Measurements from ENCODE around the gene TRDN. TPM values are rescaled to one million over a fixed set of nuclear protein-coding genes. Genes with fewer than 3 reads are reported as not detected.
"Not testable (repeated sequence)": the region's sequence is repeated elsewhere in the genome, so short reads cannot be mapped to it uniquely, and the experiment has no call there.

The TRDN gene
- total RNA-seq, 1 donor from 2014 or later = not detected

DNA sequence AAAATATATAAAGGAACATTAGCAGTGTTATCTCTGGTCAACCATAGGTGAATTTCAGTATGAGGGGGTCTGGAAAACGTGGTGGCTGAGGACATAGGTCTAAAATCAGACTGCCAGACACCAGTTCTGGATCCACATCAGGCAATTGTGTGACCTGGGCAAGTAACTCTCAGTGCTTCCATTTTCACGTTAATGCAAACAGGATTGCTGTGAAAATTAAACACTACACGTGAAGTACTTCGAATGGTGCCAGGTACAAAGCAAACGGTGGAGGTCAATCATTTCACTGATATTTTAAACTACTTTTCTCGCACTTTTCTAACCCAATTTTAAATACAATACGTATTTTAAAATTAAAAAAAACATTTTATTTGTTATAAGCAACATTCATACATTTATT, 315.7 kb downstream of the TRDN start:
- H3K4me1 Mint-ChIP-seq (ENCODE audit: low read depth) = no peaks in the 10 kb centered on the region
- DNase-seq (ENCODE audit: low spot score) = no peak
- no peak overlapping the region for H3K4me3 Mint-ChIP-seq
- intact Hi-C loops (cut with micrococcal nuclease) = no loop called here
- no peaks in the 10 kb centered on the region for H3K36me3 Mint-ChIP-seq (ENCODE audit: low read depth)
- no peaks in the 10 kb centered on the region for H3K27me3 Mint-ChIP-seq (ENCODE audit: insufficient read depth)
- no peak overlapping the region for H3K27ac Mint-ChIP-seq
- H3K9me3 Mint-ChIP-seq = no peaks in the 10 kb centered on the region

DNA sequence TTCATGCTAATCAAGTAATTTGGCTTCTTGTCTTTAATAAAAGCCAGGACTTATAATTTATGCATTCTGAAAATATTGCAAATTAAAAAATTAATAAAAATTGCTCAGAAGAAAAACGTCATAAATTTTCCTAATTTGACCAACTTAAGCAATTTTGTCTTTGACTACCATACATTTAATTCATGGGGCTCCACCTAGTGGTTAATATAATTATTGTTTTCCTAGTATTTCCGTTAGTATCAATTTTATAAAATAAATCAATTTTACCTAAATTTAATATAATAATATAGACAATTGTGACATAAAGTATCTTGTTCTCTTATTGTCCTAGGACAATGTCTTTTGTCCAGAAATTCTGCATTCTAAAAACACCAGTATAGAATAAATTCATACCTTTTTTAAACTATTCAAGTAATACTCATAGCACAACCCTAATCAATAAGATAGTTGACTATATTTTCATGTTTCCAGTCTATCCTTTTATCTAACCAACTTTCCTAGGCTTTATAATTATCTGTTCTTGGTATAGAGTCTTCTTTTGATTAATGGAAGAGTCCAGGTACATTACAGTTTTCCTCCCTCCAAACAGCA, 319.9 kb downstream of the TRDN start:
- intact Hi-C loops (cut with micrococcal nuclease) = loop anchor here (1.0 kb wide), 1 partner anchor 586 kb away; no protein-coding TSS in a partner anchor

GRCh38 chr6:123314459-123314858, 322.3 kb downstream of the TRDN start:
- intact Hi-C loops (cut with micrococcal nuclease); H3K4me3 Mint-ChIP-seq; DNase-seq (ENCODE audit: low spot score); H3K27me3 Mint-ChIP-seq (ENCODE audit: insufficient read depth); H3K27ac Mint-ChIP-seq; H3K9me3 Mint-ChIP-seq; H3K4me1 Mint-ChIP-seq (ENCODE audit: low read depth); H3K36me3 Mint-ChIP-seq (ENCODE audit: low read depth): not testable (repeated sequence)

More for the DNA sequence above, 319.9 kb downstream of the TRDN start:
- Mint-ChIP-seq H3K27me3 (ENCODE audit: insufficient read depth) (no peaks in the 10 kb centered on the region), H3K9me3 (no peaks in the 10 kb centered on the region), H3K4me3 (no peak overlapping the region), H3K27ac (no peak overlapping the region), H3K4me1 (ENCODE audit: low read depth) (no peaks in the 10 kb centered on the region), H3K36me3 (ENCODE audit: low read depth) (no peaks in the 10 kb centered on the region)
- DNase-seq (ENCODE audit: low spot score) = no peak

DNA sequence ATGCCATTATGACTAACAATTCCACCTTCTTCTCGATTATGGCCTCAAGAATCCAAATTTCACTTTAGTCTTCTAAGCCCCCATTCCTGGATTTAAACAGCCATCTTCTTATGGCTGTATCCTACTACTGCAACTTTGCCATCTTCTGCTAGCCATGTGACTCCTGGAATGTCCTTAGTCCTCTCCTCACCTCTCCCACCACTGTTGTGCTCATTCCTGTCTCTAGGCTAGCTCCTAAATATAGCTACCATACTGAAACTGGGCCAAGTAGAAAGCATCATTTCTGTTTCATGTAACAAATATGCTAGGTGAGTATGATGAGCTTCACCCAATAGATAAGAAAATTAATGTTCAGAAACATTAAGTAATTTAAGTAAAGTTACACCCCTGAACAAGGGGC, 327.6 kb downstream of the TRDN start:
- intact Hi-C loops (cut with micrococcal nuclease) = no loop called here

DNA sequence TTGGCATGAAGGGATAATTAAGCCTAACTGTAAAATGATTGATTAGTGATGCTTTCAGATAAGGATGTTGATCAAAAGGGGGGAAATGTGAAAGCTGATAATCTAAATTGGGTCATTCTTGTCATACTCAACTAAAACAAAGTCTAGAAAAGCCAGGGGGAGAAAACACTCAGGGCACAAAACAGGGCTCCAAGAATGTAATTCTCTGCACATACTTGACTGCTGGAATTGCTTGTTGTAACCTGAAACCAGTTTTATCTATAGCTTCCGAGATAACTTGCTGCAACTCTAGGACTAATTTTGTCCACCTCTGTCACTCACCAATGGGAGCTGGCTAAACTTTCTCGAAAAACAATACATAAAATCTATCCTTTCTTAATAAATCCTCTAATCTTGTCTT, 330.4 kb downstream of the TRDN start:
- intact Hi-C loops (cut with micrococcal nuclease) = no loop called here
- Mint-ChIP-seq H3K36me3 (ENCODE audit: low read depth) (no peaks in the 10 kb centered on the region), H3K27me3 (ENCODE audit: insufficient read depth) (peaks cover 2% of the 10 kb centered on the region)

More for the DNA sequence above, 327.6 kb downstream of the TRDN start:
- DNase-seq (ENCODE audit: low spot score) = no peak
- no peaks in the 10 kb centered on the region for H3K9me3 Mint-ChIP-seq
- H3K27me3 Mint-ChIP-seq (ENCODE audit: insufficient read depth) = peaks cover 2% of the 10 kb centered on the region
- H3K4me1 Mint-ChIP-seq (ENCODE audit: low read depth) = no peaks in the 10 kb centered on the region
- H3K4me3 Mint-ChIP-seq = no peak overlapping the region
- H3K27ac Mint-ChIP-seq = no peak overlapping the region
- no peaks in the 10 kb centered on the region for H3K36me3 Mint-ChIP-seq (ENCODE audit: low read depth)

GRCh38 chr6:123295672-123296071, 341.1 kb downstream of the TRDN start:
- Mint-ChIP-seq H3K27ac (no peak overlapping the region), H3K9me3 (no peaks in the 10 kb centered on the region), H3K4me3 (no peak overlapping the region), H3K4me1 (ENCODE audit: low read depth) (no peaks in the 10 kb centered on the region), H3K27me3 (ENCODE audit: insufficient read depth) (no peaks in the 10 kb centered on the region), H3K36me3 (ENCODE audit: low read depth) (no peaks in the 10 kb centered on the region)
- intact Hi-C loops (cut with micrococcal nuclease) = no loop called here
- no peak for DNase-seq (ENCODE audit: low spot score)

More for the DNA sequence above, 330.4 kb downstream of the TRDN start:
- Mint-ChIP-seq H3K4me3 (no peak overlapping the region), H3K27ac (no peak overlapping the region), H3K4me1 (ENCODE audit: low read depth) (no peaks in the 10 kb centered on the region), H3K9me3 (no peaks in the 10 kb centered on the region)
- DNase-seq (ENCODE audit: low spot score) = no peak

GRCh38 chr6:123295181-123295580, 341.6 kb downstream of the TRDN start:
- DNase-seq (ENCODE audit: low spot score) = no peak
- Mint-ChIP-seq H3K4me1 (ENCODE audit: low read depth) (no peaks in the 10 kb centered on the region), H3K4me3 (no peak overlapping the region), H3K9me3 (no peaks in the 10 kb centered on the region), H3K36me3 (ENCODE audit: low read depth) (no peaks in the 10 kb centered on the region), H3K27ac (no peak overlapping the region), H3K27me3 (ENCODE audit: insufficient read depth) (no peaks in the 10 kb centered on the region)
- intact Hi-C loops (cut with micrococcal nuclease) = no loop called here

GRCh38 chr6:123288649-123289048, 348.1 kb downstream of the TRDN start:
- Mint-ChIP-seq H3K36me3 (ENCODE audit: low read depth) (no peaks in the 10 kb centered on the region), H3K9me3 (no peaks in the 10 kb centered on the region), H3K27me3 (ENCODE audit: insufficient read depth) (no peaks in the 10 kb centered on the region), H3K27ac (no peak overlapping the region), H3K4me1 (ENCODE audit: low read depth) (no peaks in the 10 kb centered on the region), H3K4me3 (no peak overlapping the region)
- DNase-seq (ENCODE audit: low spot score) = no peak
- intact Hi-C loops (cut with micrococcal nuclease) = no loop called here

GRCh38 chr6:123276546-123276980, 360.2 kb downstream of the TRDN start:
- Mint-ChIP-seq H3K9me3 (no peaks in the 10 kb centered on the region), H3K4me1 (ENCODE audit: low read depth) (no peaks in the 10 kb centered on the region), H3K27ac (no peak overlapping the region), H3K36me3 (ENCODE audit: low read depth) (no peaks in the 10 kb centered on the region), H3K27me3 (ENCODE audit: insufficient read depth) (no peaks in the 10 kb centered on the region), H3K4me3 (no peak overlapping the region)
- intact Hi-C loops (cut with micrococcal nuclease) = no loop called here
- DNase-seq (ENCODE audit: low spot score) = no peak

GRCh38 chr6:123263981-123264380, 372.8 kb downstream of the TRDN start:
- no peak overlapping the region for H3K4me3 Mint-ChIP-seq

GRCh38 chr6:123240626-123241025, 396.1 kb downstream of the TRDN start:
- DNase-seq (ENCODE audit: low spot score) = no peak
- no peak overlapping the region for H3K27ac Mint-ChIP-seq
- H3K27me3 Mint-ChIP-seq (ENCODE audit: insufficient read depth) = no peaks in the 10 kb centered on the region
- no peak overlapping the region for H3K4me3 Mint-ChIP-seq
- H3K9me3 Mint-ChIP-seq = no peaks in the 10 kb centered on the region
- H3K36me3 Mint-ChIP-seq (ENCODE audit: low read depth) = no peaks in the 10 kb centered on the region
- H3K4me1 Mint-ChIP-seq (ENCODE audit: low read depth) = no peaks in the 10 kb centered on the region
- intact Hi-C loops (cut with micrococcal nuclease) = no loop called here

More at GRCh38 chr6:123263981-123264380, 372.8 kb downstream of the TRDN start:
- Mint-ChIP-seq H3K27me3 (ENCODE audit: insufficient read depth) (no peaks in the 10 kb centered on the region), H3K27ac (no peak overlapping the region), H3K9me3 (no peaks in the 10 kb centered on the region), H3K36me3 (ENCODE audit: low read depth) (no peaks in the 10 kb centered on the region), H3K4me1 (ENCODE audit: low read depth) (no peaks in the 10 kb centered on the region)
- DNase-seq (ENCODE audit: low spot score) = no peak
- intact Hi-C loops (cut with micrococcal nuclease) = no loop called here

GRCh38 chr6:123233336-123233735, 403.4 kb downstream of the TRDN start:
- Mint-ChIP-seq H3K9me3 (no peaks in the 10 kb centered on the region), H3K36me3 (ENCODE audit: low read depth) (no peaks in the 10 kb centered on the region), H3K4me3 (no peak overlapping the region), H3K27me3 (ENCODE audit: insufficient read depth) (no peaks in the 10 kb centered on the region), H3K4me1 (ENCODE audit: low read depth) (no peaks in the 10 kb centered on the region), H3K27ac (no peak overlapping the region)
- intact Hi-C loops (cut with micrococcal nuclease) = no loop called here
- no peak for DNase-seq (ENCODE audit: low spot score)

GRCh38 chr6:123227789-123228188, 409.0 kb downstream of the TRDN start:
- H3K4me1 Mint-ChIP-seq (ENCODE audit: low read depth); H3K27me3 Mint-ChIP-seq (ENCODE audit: insufficient read depth); DNase-seq (ENCODE audit: low spot score); intact Hi-C loops (cut with micrococcal nuclease); H3K36me3 Mint-ChIP-seq (ENCODE audit: low read depth); H3K9me3 Mint-ChIP-seq; H3K4me3 Mint-ChIP-seq; H3K27ac Mint-ChIP-seq: not testable (repeated sequence)

- Mint-ChIP-seq H3K36me3 (ENCODE audit: low read depth) (no peaks in the 10 kb centered on the region), H3K9me3 (no peaks in the 10 kb centered on the region), H3K27ac (no peak overlapping the region), H3K4me1 (ENCODE audit: low read depth) (no peaks in the 10 kb centered on the region), H3K4me3 (no peak overlapping the region), H3K27me3 (ENCODE audit: insufficient read depth) (no peaks in the 10 kb centered on the region)
- DNase-seq (ENCODE audit: low spot score) = no peak
- intact Hi-C loops (cut with micrococcal nuclease) = no loop called here
These were observed 410.4 kb downstream of the TRDN start for GRCh38 chr6:123226398-123226797.

Data from activated T-helper 1 cell treated with anti-CD3 and anti-CD28 coated beads, Interleukin-12 subunit alpha, Interleukin-12 subunit beta, Interleukin-2, Interleukin-4 antibody, amounts not matched to agents 30 ng/mL and 10 ng/mL and 1 ng/mL, durations not matched to agents 14 hours and 24 hours and 36 hours (primary cell).